Colonic mucosa (tissue), 4 donors: ENCODE results near the gene ITPK1. TPM values are rescaled to one million over a fixed set of nuclear protein-coding genes. Genes with fewer than 3 reads are reported as not detected.

ENCODE experiments used
- DNase-seq: peaks from one replicate; pipeline ENCODE4 v3.0.0-alpha.2; 2020
- H3K27ac ChIP-seq: fragments of 200-600 bp; one replicate; pipeline ENCODE4 v1.8.0; 2021
- H3K27me3 ChIP-seq: fragments of 200-600 bp; one replicate; pipeline ENCODE4 v1.8.0; 2021
- H3K36me3 ChIP-seq: fragments of 200-600 bp; one replicate; pipeline ENCODE4 v1.8.0; 2021
- H3K4me1 ChIP-seq: fragments of 200-600 bp; one replicate; pipeline ENCODE4 v1.8.0; 2021; ENCODE audit warnings: mild to moderate bottlenecking
- H3K4me3 ChIP-seq: fragments of 200-600 bp; one replicate; pipeline ENCODE4 v1.8.0; 2021
- H3K9ac ChIP-seq, 2 donors: one replicate each; pipeline ENCODE4 v1.7.0; 2013; ENCODE audit warnings: control low read depth in 2 of 2, low read depth in 2 of 2, low read length in 2 of 2
- H3K9me3 ChIP-seq: fragments of 200-600 bp; one replicate; pipeline ENCODE4 v1.8.0; 2021
- intact Hi-C: fragments of 100-400 bp; cut with DNase I; formaldehyde crosslinking; loops from one replicate; pipeline ENCODE4 v1.14.1; 2022
- total RNA-seq, 2 donors: library from RNA; stranded (reverse); fragmentation: NEBNext Ultra II Directional in 1 of 2; extraction: Animal tissue kit (Norgen Biotek cat#: 25700) in 1 of 2; gene quantifications; one replicate each; pipeline ENCODE4 v1.2.1, GENCODE V29; 2021
- TF ChIP-seq, protein P1 (sequence below): fragments of 200-600 bp; IDR thresholded peaks from one replicate; pipeline ENCODE4 v1.8.0; 2022; ENCODE audit warnings: antibody characterized with exemption, mild to moderate bottlenecking
- donor health status: healthy.
- donor health status: DM: no; HTN: no; CAD: no.
- donor health status: DM: no; HTN: no; CAD: no.

The ITPK1 gene
- total RNA-seq, 2 donors from 2014 or later = 118 to 134 TPM

DNA sequence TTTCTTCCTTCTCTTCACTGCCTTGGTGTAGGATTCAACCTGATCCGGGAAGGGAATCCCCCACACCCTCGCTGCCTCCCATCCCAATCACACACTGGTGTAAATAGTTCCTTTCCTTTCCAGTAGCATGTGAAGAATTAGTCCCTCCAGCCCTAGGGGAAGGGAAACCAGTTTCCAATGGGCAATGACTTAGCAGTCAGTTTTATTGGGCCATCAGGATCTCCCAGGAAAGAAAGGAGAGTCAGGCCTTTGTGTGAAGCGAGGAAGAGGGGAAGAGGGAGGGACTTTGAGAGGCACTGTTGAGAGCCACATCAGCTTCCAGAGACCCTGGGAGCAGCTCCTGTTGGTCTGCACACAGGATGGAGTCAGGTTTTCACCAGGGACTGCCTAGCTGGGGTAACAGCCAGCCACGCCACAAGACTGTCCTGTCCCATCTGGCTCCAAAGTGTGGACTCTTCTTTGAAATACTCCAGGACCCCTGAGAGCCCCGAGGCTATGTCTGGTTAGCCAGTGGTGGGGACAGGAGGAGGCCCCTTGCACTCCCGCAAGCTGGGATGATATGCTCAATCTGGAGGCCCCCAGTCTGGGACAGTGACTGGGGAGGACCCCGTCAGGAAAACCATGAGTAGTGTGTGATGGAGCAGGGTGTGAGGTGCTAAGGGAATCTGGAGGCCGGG, 41.1 kb upstream of the ITPK1 start:
- Histone ChIP-seq H3K36me3 (no peaks in the 10 kb centered on the region), H3K9me3 (no peaks in the 10 kb centered on the region), H3K27ac (no peak overlapping the region), H3K4me1 (no peaks in the 10 kb centered on the region), H3K27me3 (no peaks in the 10 kb centered on the region), H3K9ac (no peak overlapping the region), H3K4me3 (no peak overlapping the region)
- intact Hi-C loops = no loop called here
- DNase-seq = no peak
- TF ChIP-seq, protein P1, sequence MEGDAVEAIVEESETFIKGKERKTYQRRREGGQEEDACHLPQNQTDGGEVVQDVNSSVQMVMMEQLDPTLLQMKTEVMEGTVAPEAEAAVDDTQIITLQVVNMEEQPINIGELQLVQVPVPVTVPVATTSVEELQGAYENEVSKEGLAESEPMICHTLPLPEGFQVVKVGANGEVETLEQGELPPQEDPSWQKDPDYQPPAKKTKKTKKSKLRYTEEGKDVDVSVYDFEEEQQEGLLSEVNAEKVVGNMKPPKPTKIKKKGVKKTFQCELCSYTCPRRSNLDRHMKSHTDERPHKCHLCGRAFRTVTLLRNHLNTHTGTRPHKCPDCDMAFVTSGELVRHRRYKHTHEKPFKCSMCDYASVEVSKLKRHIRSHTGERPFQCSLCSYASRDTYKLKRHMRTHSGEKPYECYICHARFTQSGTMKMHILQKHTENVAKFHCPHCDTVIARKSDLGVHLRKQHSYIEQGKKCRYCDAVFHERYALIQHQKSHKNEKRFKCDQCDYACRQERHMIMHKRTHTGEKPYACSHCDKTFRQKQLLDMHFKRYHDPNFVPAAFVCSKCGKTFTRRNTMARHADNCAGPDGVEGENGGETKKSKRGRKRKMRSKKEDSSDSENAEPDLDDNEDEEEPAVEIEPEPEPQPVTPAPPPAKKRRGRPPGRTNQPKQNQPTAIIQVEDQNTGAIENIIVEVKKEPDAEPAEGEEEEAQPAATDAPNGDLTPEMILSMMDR = no peak

DNA sequence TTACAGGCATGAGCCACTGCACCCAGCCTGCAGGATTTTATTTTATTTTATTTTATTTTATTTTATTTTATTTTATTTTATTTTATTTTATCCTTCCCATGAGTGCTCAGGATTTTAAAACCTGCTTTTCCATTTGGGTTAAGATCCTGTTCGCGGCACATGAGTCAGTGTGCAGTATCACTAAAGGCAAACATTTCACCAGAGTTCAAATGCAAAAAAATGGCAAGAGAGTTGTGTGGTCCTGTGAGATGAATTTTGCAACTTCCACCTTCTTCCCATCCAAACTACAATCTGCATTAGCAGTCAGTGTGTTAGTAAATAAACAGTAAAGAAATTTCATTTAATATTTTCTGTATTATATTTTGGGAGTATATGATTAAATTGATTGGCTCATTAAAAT, 39.9 kb upstream of the ITPK1 start:
- TF ChIP-seq, protein P1 = no peak
- Histone ChIP-seq H3K4me3 (no peak overlapping the region), H3K36me3 (no peaks in the 10 kb centered on the region), H3K27me3 (no peaks in the 10 kb centered on the region), H3K4me1 (peaks cover 4% of the 10 kb centered on the region), H3K9me3 (no peaks in the 10 kb centered on the region), H3K9ac (no peak overlapping the region), H3K27ac (no peak overlapping the region)
- intact Hi-C loops = no loop called here
- DNase-seq = no peak

DNA sequence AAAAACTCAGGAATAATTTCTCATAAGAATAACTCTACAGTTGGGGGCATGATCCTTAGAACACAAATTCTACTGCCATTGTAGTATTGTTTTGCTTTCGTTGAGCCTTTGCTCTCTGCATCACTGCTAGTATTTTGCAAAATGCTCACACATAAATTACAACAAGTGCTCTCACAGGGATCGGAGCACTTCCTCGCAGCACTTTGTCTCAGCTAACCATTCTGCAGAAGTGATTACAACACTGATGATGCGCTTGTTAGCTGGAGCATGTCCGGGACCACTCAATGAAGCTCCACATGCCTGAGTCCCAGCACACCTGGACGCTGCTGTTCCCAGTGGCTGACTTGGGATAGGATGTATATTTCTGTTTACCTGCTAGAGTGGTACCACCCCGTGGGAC, 37.4 kb upstream of the ITPK1 start:
- no peak for DNase-seq
- Histone ChIP-seq H3K9me3 (no peaks in the 10 kb centered on the region), H3K4me3 (no peak overlapping the region), H3K27ac (no peak overlapping the region), H3K4me1 (peaks cover 4% of the 10 kb centered on the region), H3K36me3 (no peaks in the 10 kb centered on the region), H3K9ac (no peak overlapping the region), H3K27me3 (no peaks in the 10 kb centered on the region)
- intact Hi-C loops = no loop called here
- TF ChIP-seq, protein P1 = no peak

DNA sequence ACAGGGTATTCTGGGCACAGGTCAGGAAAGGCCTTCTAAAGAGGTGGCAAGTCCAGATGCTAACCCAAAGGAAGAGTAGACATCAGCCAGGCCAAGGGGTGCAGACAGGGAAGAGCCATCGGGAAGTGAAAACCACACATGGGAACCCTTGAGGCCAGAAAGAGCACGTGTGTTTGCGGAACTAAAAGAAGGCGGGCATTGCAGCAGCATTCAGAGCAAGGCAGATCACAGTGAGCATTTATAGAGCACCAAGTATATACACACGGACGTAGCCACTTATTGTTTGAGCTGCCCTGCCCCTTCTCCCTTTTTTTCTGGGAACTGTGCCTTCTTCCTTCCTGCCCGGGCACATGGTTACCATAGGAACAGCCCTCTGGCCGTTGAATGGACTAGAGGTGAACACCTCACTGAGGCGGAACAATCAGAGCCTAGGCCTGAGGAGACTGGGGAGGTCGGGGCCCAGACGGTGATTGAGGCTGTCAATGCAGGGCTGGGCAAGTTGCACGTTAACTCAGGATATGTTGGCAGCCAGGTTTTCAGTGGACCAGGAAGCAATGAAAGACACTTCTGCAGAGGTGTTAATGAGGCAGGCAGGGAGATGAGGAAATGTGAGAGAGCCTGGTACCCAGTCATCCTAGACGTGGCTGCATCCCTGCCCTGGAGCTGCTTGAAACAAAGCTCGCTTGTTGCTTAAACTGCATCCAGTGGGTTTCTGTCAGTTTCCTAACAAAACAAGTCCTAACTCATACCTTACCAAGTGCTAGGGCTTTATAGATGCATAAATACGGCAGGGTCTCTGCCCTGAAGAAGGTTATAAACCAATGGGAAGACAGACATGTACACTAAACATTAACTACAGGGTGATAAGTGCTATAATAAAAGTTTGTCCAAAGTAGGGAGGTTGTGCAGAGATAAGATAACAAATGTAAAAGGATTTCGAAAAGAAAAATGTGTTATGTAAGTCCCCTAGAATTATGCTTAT, 34.8 kb upstream of the ITPK1 start:
- no peaks in the 10 kb centered on the region for H3K36me3 ChIP-seq
- H3K9ac ChIP-seq = peak overlapping the region in 1 of 2 donors; percentile 31
- no peaks in the 10 kb centered on the region for H3K27me3 ChIP-seq
- DNase-seq = peak; percentile 85
- H3K4me3 ChIP-seq = no peak overlapping the region
- intact Hi-C loops = no loop called here
- TF ChIP-seq, protein P1 = no peak
- peak overlapping the region; percentile 56 for H3K27ac ChIP-seq
- H3K9me3 ChIP-seq = no peaks in the 10 kb centered on the region
- H3K4me1 ChIP-seq = peaks cover 4% of the 10 kb centered on the region

DNA sequence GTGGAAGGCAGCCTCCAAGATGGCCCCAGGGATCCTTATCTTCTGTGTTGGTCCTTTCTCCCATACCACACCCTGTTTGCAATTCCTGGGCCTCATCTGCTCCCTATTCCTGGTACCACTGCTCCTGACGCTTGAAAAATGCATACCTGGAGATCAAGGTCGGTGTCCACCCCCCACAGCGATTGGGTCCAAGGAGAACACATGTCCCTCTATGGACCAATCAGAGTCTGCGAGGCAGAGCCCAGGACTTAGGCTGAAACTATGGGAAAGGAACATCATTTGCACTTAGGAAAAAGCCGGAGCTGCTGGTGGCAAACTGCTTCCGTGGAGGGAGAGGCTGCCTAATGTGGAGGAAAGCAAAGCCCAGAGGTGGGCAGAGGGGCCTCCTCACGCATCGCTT, 33.3 kb upstream of the ITPK1 start:
- H3K27me3 ChIP-seq = no peaks in the 10 kb centered on the region
- H3K9me3 ChIP-seq = no peaks in the 10 kb centered on the region
- H3K4me3 ChIP-seq = no peak overlapping the region
- H3K27ac ChIP-seq = no peak overlapping the region
- no peak overlapping the region for H3K9ac ChIP-seq
- no peaks in the 10 kb centered on the region for H3K36me3 ChIP-seq
- intact Hi-C loops = no loop called here
- H3K4me1 ChIP-seq = peaks cover 4% of the 10 kb centered on the region
- TF ChIP-seq, protein P1 = no peak
- no peak for DNase-seq
